HG02588 (cell line): Measurements from ENCODE around the gene GPR142.
"Not testable (repeated sequence)": the region's sequence is repeated elsewhere in the genome, so short reads cannot be mapped to it uniquely, and the experiment has no call there.

Experiments used
- ATAC-seq: cut with Tn5 transposase; IDR thresholded peaks from one replicate; pipeline ENCODE4 v1.9.1; 2021; ENCODE audit warnings: mild to moderate bottlenecking, moderate library complexity; ENCODE audit not compliant: unreplicated experiment

Gene GPR142

GRCh38 chr17:74390680-74391653, 23.7 kb downstream of the GPR142 start:
- ATAC-seq: no peak

- no peak for ATAC-seq
These were observed 24.5 kb downstream of the GPR142 start for GRCh38 chr17:74391771-74392170.

GRCh38 chr17:74392848-74393247, 25.5 kb downstream of the GPR142 start:
- no peak for ATAC-seq

- ATAC-seq: no peak
These were observed 26.1 kb downstream of the GPR142 start for GRCh38 chr17:74393346-74393942.

GRCh38 chr17:74394275-74394950, 27.1 kb downstream of the GPR142 start:
- no peak for ATAC-seq

- no peak for ATAC-seq
These were observed 27.7 kb downstream of the GPR142 start for GRCh38 chr17:74394977-74395376.

GRCh38 chr17:74396567-74396966, 29.3 kb downstream of the GPR142 start:
- ATAC-seq: no peak

- no peak for ATAC-seq
These were observed 34.7 kb downstream of the GPR142 start for GRCh38 chr17:74402048-74402447.

GRCh38 chr17:74403512-74404137, 36.3 kb downstream of the GPR142 start:
- ATAC-seq: no peak

- ATAC-seq: no peak
These were observed 36.9 kb downstream of the GPR142 start for GRCh38 chr17:74404218-74404617.

- ATAC-seq: no peak
These were observed 37.5 kb downstream of the GPR142 start for GRCh38 chr17:74404789-74405188.

- ATAC-seq: not testable (repeated sequence)
These were observed 38.0 kb downstream of the GPR142 start for GRCh38 chr17:74405311-74405710.

GRCh38 chr17:74407384-74407783, 40.1 kb downstream of the GPR142 start:
- no peak for ATAC-seq

- no peak for ATAC-seq
These were observed 41.0 kb downstream of the GPR142 start for GRCh38 chr17:74408262-74408661.

- ATAC-seq: no peak
These were observed 41.5 kb downstream of the GPR142 start for GRCh38 chr17:74408815-74409214.

- ATAC-seq: no peak
These were observed 42.7 kb downstream of the GPR142 start for GRCh38 chr17:74410001-74410443.

- no peak for ATAC-seq
These were observed 45.3 kb downstream of the GPR142 start for GRCh38 chr17:74412581-74412980.

- ATAC-seq: no peak
These were observed 46.2 kb downstream of the GPR142 start for GRCh38 chr17:74413491-74413890.

GRCh38 chr17:74414510-74414909, 47.2 kb downstream of the GPR142 start:
- no peak for ATAC-seq

- ATAC-seq: no peak
These were observed 48.5 kb downstream of the GPR142 start for GRCh38 chr17:74415608-74416396.
